Gastroesophageal sphincter (tissue), 3 donors: ENCODE measurements around the gene KLHDC3.

Experiments used
- CTCF ChIP-seq, 4 experiments: fragments of 200-600 bp in 2 of 4; fragments of 450-650 bp in 2 of 4; sonication (generic) in 1 of 4; IDR thresholded peaks; one replicate each; pipeline ENCODE4 v1.5.1; 2017 to 2019; ENCODE audit warnings: antibody characterized with exemption in 4 of 4, mild to moderate bottlenecking in 2 of 4, moderate library complexity in 2 of 4
- POLR2A ChIP-seq, 2 donors: fragments of 450-650 bp; IDR thresholded peaks; one replicate each; pipeline ENCODE4 v1.6.1; 2017; ENCODE audit warnings: antibody characterized with exemption in 2 of 2, mild to moderate bottlenecking in 2 of 2, moderate library complexity in 1 of 2

GRCh38 chr6:43019152-43019551, 5.1 kb downstream of the KLHDC3 start:
- TF ChIP-seq CTCF (IDR thresholded peaks at IDR 0.05) = no peak
- TF ChIP-seq POLR2A (IDR thresholded peaks at IDR 0.05) = no peak
